Activated CD8-positive, alpha-beta T cell treated with anti-CD3 and anti-CD28 coated beads for 36 hours (primary cell): Measurements from ENCODE around the gene ACSM6. TPM values are rescaled to one million over a fixed set of nuclear protein-coding genes. Genes with fewer than 3 reads are reported as not detected.

Experiments
- ATAC-seq: fragments of 200-7000 bp; cut with Tn5 transposase; one replicate; pipeline ENCODE4 v1.10.0; 2021; ENCODE audit warnings: mild to moderate bottlenecking, moderate library complexity
- CTCF ChIA-PET: fragments of 350-600 bp; sonication (Branson Sonifier 250); formaldehyde crosslinking; loops from one replicate; lab custom pipeline; 2021; ENCODE audit warnings: antibody characterized with exemption; lab: Charles Lee
- POLR2A ChIA-PET: fragments of 350-600 bp; sonication (Branson Sonifier 250); formaldehyde crosslinking; loops from one replicate; lab custom pipeline; 2021; ENCODE audit warnings: antibody characterized with exemption; lab: Charles Lee
- DNase-seq: peaks from one replicate; pipeline ENCODE4 v3.0.0-alpha.2; 2020
- H3K27ac Mint-ChIP-seq: one replicate; pipeline ENCODE4 v1.8.0; 2021; ENCODE audit warnings: mild to moderate bottlenecking, mixed read lengths
- H3K27me3 Mint-ChIP-seq: one replicate; pipeline ENCODE4 v1.8.0; 2021; ENCODE audit warnings: mixed read lengths
- H3K36me3 Mint-ChIP-seq: one replicate; pipeline ENCODE4 v1.8.0; 2021; ENCODE audit warnings: low read depth, mixed read lengths
- H3K4me1 Mint-ChIP-seq: one replicate; pipeline ENCODE4 v1.8.0; 2021; ENCODE audit warnings: low read depth, mixed read lengths
- H3K4me3 Mint-ChIP-seq: one replicate; pipeline ENCODE4 v1.8.0; 2021; ENCODE audit warnings: mild to moderate bottlenecking, moderate library complexity, mixed read lengths
- H3K9me3 Mint-ChIP-seq: one replicate; pipeline ENCODE4 v1.8.0; 2021; ENCODE audit warnings: mixed read lengths
- CTCF ChIP-seq: fragments of 200-600 bp; IDR thresholded peaks from one replicate; pipeline ENCODE4 v1.8.0; 2022; ENCODE audit warnings: antibody characterized with exemption, mild to moderate bottlenecking
- intact Hi-C: fragments of 100-400 bp; cut with micrococcal nuclease; formaldehyde crosslinking; loops from one replicate; pipeline ENCODE4 v1.10.0; 2022
- total RNA-seq, 2 experiments: library from RNA; stranded (reverse); gene quantifications; one replicate each; pipeline ENCODE4 v1.2.3, GENCODE V29; 2021

Gene ACSM6
- total RNA-seq, 2 experiments from 2014 or later, result not detected

DNA sequence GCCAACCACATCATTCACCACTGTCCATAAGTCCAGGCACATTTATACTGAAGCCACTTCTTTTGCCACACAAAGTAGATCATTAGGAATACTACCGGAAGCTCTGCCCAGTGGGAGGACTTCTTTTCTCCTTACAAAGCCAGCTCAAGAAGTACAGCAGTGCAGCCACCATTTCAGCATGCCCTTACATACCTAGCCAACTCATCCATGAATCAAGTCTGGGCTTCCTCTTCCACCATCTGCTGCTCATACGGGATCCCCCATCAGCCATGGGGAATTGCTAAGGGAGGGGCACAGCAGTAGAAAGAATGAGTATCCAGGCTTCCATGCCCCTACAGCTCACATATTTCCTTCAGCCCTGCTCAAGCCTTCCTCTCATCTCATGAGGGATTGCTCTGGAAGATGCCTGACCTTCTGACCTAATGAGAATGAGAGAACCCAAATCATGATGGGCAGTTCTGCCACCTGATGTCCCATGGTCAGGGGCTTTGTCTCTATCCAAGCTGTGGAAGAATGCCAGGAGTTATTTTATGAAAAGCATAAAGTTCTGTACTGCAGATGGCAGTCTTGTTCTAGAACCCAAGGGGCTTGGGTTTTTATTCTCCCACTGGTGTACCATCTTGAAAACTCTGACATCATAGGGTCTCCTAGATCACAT lies 39.5 kb downstream of the ACSM6 start:
- no peak overlapping the region for H3K4me3 Mint-ChIP-seq
- peaks cover 5% of the 10 kb centered on the region for H3K36me3 Mint-ChIP-seq
- DNase-seq (no peak), ATAC-seq (no peak)
- ChIA-PET POLR2A (interaction anchor here (0.7 kb wide), 1 partner anchor 761 kb away, joined by 3 read pairs; no protein-coding TSS in a partner anchor), CTCF (interaction anchor here (0.6 to 3.1 kb wide), 5 partner anchors 10 to 129 kb away, joined by 3 to 12 read pairs (median 4); no protein-coding TSS in a partner anchor)
- no peak for TF ChIP-seq CTCF
- H3K27ac Mint-ChIP-seq, result no peak overlapping the region
- H3K27me3 Mint-ChIP-seq, result peaks cover 8% of the 10 kb centered on the region
- intact Hi-C loops, result no loop called here
- peaks cover 33% of the 10 kb centered on the region for H3K4me1 Mint-ChIP-seq
- peaks cover 6% of the 10 kb centered on the region for H3K9me3 Mint-ChIP-seq

GRCh38 chr10:95234951-95235350 lies 40.9 kb downstream of the ACSM6 start:
- POLR2A ChIA-PET, result interaction anchor here (0.7 kb wide), 2 partner anchors 130 to 136 kb away, joined by 3 to 5 read pairs; no protein-coding TSS in a partner anchor
- CTCF ChIA-PET, result interaction anchor here (2.1 to 3.1 kb wide), 2 partner anchors 10 to 12 kb away, joined by 4 to 12 read pairs; no protein-coding TSS in a partner anchor
- no peak overlapping the region for H3K27ac Mint-ChIP-seq

DNA sequence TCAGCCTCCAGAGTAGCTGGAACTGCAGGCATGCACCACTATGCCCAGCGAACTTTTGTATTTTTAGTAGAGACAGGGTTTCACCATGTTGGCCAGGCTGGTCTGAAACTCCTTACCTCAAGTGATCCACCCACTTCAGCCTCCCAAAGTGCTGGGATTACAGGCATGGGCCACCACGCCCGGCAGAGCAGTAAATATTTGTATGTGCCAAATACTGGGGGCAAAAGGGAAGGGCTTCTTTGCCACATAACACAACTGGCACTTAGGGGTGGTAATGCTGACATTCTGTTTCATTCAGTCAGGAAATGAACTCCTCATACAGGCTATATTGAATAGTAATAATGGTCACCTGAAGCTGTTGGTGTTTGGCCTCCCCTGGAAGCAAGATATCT lies 41.6 kb downstream of the ACSM6 start:
- POLR2A ChIA-PET, result no interaction called here
- intact Hi-C loops, result no loop called here
- H3K36me3 Mint-ChIP-seq, result peaks cover 5% of the 10 kb centered on the region
- ATAC-seq, result no peak
- peaks cover 9% of the 10 kb centered on the region for H3K9me3 Mint-ChIP-seq
- CTCF ChIA-PET, result interaction anchor here (2.1 to 3.1 kb wide), 2 partner anchors 9 to 11 kb away, joined by 4 to 12 read pairs; no protein-coding TSS in a partner anchor
- H3K27me3 Mint-ChIP-seq, result peaks cover 8% of the 10 kb centered on the region
- peak overlapping the region; percentile 17 for H3K4me3 Mint-ChIP-seq
- DNase-seq, result no peak
- peak overlapping the region; percentile 83 for H3K27ac Mint-ChIP-seq
- H3K4me1 Mint-ChIP-seq, result peaks cover 30% of the 10 kb centered on the region
- TF ChIP-seq CTCF, result no peak

More at GRCh38 chr10:95234951-95235350, 40.9 kb downstream of the ACSM6 start:
- TF ChIP-seq CTCF, result no peak
- H3K9me3 Mint-ChIP-seq, result peaks cover 6% of the 10 kb centered on the region
- DNase-seq (no peak), ATAC-seq (no peak)
- H3K4me1 Mint-ChIP-seq, result peaks cover 33% of the 10 kb centered on the region
- peaks cover 8% of the 10 kb centered on the region for H3K27me3 Mint-ChIP-seq
- peaks cover 5% of the 10 kb centered on the region for H3K36me3 Mint-ChIP-seq
- intact Hi-C loops, result no loop called here
- no peak overlapping the region for H3K4me3 Mint-ChIP-seq

DNA sequence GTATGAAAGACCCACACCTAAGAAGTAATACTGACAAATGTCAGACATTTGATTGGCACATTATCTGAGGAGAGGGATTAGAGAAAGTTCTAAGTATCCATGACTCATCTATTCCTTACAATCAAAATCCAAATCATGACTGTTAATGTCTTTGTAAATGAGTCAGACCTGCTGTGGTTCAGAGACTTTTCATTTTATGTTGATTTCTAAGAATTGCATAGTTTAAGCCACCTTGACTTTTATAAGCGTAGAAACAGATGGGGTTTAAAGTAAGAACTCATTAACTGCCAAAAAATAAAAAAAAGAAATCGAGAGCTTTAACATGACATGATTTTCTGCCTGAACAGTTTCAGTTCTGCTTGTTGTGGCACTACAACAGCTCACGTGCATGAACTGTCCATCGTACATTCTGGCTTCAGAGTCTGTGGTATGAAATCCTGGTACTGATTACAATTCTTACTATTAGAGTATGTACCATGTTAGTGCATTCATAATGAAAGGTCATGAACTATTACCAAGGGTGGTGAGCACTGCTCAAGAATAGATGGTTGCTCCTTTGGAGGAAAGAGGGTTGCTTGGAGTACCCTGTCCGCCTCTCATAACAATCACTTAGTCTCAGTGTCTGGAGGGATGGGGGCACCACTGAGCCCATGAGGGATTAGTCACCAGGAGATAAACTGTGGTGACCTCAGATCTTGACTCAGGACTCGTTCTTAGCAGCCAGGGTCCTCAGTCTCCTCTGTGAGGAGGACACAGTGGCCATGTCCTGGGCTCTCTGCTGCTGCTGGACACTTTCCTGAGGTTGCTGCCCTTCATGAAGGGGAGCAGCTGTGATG lies 42.2 kb downstream of the ACSM6 start:
- H3K27ac Mint-ChIP-seq, result peak overlapping the region; percentile 83
- POLR2A ChIA-PET, result interaction anchor here (0.6 kb wide), 1 partner anchor 8 kb away, joined by 5 read pairs; no protein-coding TSS in a partner anchor

More for the DNA sequence above, 42.2 kb downstream of the ACSM6 start:
- peaks cover under 1% of the 10 kb centered on the region for H3K36me3 Mint-ChIP-seq
- peaks cover 7% of the 10 kb centered on the region for H3K9me3 Mint-ChIP-seq
- peaks cover 24% of the 10 kb centered on the region for H3K4me1 Mint-ChIP-seq
- CTCF ChIA-PET, result interaction anchor here (1.0 to 3.1 kb wide), 3 partner anchors 10 to 31 kb away, joined by 3 to 12 read pairs (median 4); no protein-coding TSS in a partner anchor
- intact Hi-C loops, result no loop called here
- TF ChIP-seq CTCF, result no peak
- ATAC-seq, result peak; percentile 88
- DNase-seq, result peak; percentile 55
- peaks cover 6% of the 10 kb centered on the region for H3K27me3 Mint-ChIP-seq
- peak overlapping the region; percentile 17 for H3K4me3 Mint-ChIP-seq
